Common myeloid progenitor, CD34-positive (primary cell): ENCODE data around the gene VAMP2.

Source experiments
- CTCF ChIA-PET: fragments of 350-600 bp; sonication (Branson Sonifier 250); formaldehyde crosslinking; loops from one replicate; lab custom pipeline; 2021; ENCODE audit warnings: antibody characterized with exemption; lab: Charles Lee
- POLR2A ChIA-PET: fragments of 350-600 bp; sonication (Branson Sonifier 250); formaldehyde crosslinking; loops from one replicate; lab custom pipeline; 2021; ENCODE audit warnings: antibody characterized with exemption; lab: Charles Lee
- DNase-seq, 3 donors: peaks; one replicate each; pipeline versions ENCODE4 v3.0.0 to v3.0.0-alpha.2; 2013
- H3K27ac ChIP-seq, 2 experiments: 1 replicate in 1 of 2; 2 replicates in 1 of 2; pipeline ENCODE4 v1.7.0; 2013; ENCODE audit warnings: inconsistent platforms in 2 of 2, low read length in 2 of 2, mild to moderate bottlenecking in 2 of 2, low read depth in 1 of 2, moderate library complexity in 1 of 2; ENCODE audit not compliant: severe bottlenecking in 2 of 2, insufficient read depth in 1 of 2, poor library complexity in 1 of 2
- H3K27me3 ChIP-seq, 5 experiments: replicated peaks in 2 of 5; 1 replicate in 3 of 5; 2 replicates in 2 of 5; pipeline versions ENCODE4 v1.6.1 to v1.7.0; 2013; ENCODE audit warnings: low read length in 4 of 5, mild to moderate bottlenecking in 2 of 5, moderate library complexity in 2 of 5, inconsistent platforms in 1 of 5; ENCODE audit not compliant: insufficient read depth in 5 of 5, control insufficient read depth in 4 of 5
- H3K36me3 ChIP-seq, 4 experiments: 1 replicate in 2 of 4; 2 replicates in 2 of 4; pipeline versions ENCODE4 v1.6.1 to v1.7.0; 2013; ENCODE audit warnings: low read length in 3 of 4, control low read depth in 1 of 4, mild to moderate bottlenecking in 1 of 4; ENCODE audit not compliant: control insufficient read depth in 4 of 4, insufficient read depth in 4 of 4
- H3K4me1 ChIP-seq, 4 experiments: 1 replicate in 3 of 4; 2 replicates in 1 of 4; pipeline versions ENCODE4 v1.6.1 to v1.7.1; 2013; ENCODE audit warnings: low read length in 3 of 4, mild to moderate bottlenecking in 3 of 4, control low read depth in 1 of 4, inconsistent platforms in 1 of 4, moderate library complexity in 1 of 4; ENCODE audit not compliant: control insufficient read depth in 4 of 4, insufficient read depth in 4 of 4; ENCODE audit errors: control extremely low read depth in 1 of 4
- H3K4me3 ChIP-seq, 7 experiments: 1 replicate in 4 of 7; 2 replicates in 3 of 7; pipeline versions ENCODE4 v1.5.1 to v1.7.0; 2013; ENCODE audit warnings: mild to moderate bottlenecking in 7 of 7, low read length in 6 of 7, moderate library complexity in 6 of 7, inconsistent platforms in 2 of 7, low read depth in 2 of 7, control low read depth in 1 of 7; ENCODE audit not compliant: insufficient read depth in 4 of 7, control insufficient read depth in 1 of 7; ENCODE audit errors: extremely low read depth in 1 of 7
- H3K9me3 ChIP-seq, 5 experiments: 1 replicate in 4 of 5; 2 replicates in 1 of 5; pipeline versions ENCODE4 v1.6.1 to v1.7.1; 2013; ENCODE audit warnings: low read length in 4 of 5, mild to moderate bottlenecking in 2 of 5, inconsistent platforms in 1 of 5, low read depth in 1 of 5, moderate library complexity in 1 of 5; ENCODE audit not compliant: control insufficient read depth in 4 of 5, insufficient read depth in 2 of 5; ENCODE audit errors: control extremely low read depth in 1 of 5
- WGBS: methylation state at CpG from one replicate; pipeline ENCODE4 v1.1.5; 2013; ENCODE audit not compliant: insufficient coverage; 5-methylcytosine and 5-hydroxymethylcytosine counted together

VAMP2 gene

DNA sequence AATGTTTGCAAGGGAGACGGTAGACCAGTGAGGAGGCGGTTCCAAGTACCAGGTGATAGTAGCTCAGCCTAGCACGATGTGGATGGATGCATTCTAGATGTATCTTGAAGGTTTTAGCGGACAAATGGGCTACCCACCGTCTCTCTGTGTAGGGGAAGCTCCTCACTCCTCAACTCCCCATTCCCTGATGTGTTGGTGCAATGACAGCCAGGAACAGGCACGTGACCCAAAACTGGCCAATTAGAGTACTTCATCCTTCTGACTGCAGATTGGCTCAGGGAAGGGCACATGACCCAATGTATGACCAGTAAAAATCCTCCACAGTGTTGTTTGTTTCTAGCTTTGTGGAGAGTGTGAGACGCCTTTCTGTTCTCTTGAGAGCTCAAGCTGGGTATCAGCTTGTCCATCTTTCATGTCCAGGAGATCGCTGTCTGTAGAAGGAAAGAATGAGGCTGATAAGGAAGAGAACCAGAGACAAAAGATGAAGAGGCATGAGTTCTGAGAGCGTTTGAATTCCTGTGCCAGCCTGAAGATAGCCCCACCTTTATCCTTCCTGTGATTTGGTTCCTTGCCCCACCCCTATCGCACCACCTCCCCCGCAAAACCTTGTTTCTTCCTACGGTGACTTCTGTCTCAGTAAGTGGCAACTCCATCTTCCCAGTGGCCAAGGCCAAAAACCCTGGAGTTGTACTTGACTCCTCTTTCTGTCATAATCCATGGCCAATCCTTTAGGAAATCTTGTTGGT is 29.5 kb upstream of the VAMP2 start:
- H3K4me1 ChIP-seq, result peaks cover 13 to 45% (median 43%) of the 10 kb centered on the region in 4 experiments

GRCh38 chr17:8190506-8190905 is 27.8 kb upstream of the VAMP2 start:
- Histone ChIP-seq H3K36me3 (no peaks in the 10 kb centered on the region), H3K4me1 (peaks cover 14 to 52% (median 46%) of the 10 kb centered on the region in 4 experiments), H3K27me3 (no peaks in the 10 kb centered on the region), H3K4me3 (peak overlapping the region in 5 of 7 experiments; percentile 75 to 92 (median 80)), H3K9me3 (no peaks in the 10 kb centered on the region), H3K27ac (peak overlapping the region in 1 of 2 experiments; percentile 19)
- ChIA-PET POLR2A (interaction anchor here (0.7 to 6.2 kb wide), 3 partner anchors 17 to 57 kb away, joined by 6 to 56 read pairs (median 47); partner anchors contain the start of gene CTC1), CTCF (interaction anchor here (0.6 to 1.9 kb wide), 6 partner anchors 16 to 111 kb away, joined by 3 to 5 read pairs (median 3); no protein-coding TSS in a partner anchor)
- peak in 1 of 3 donors; percentile 36 for DNase-seq
- WGBS, result 53% methylated on average over 6 of the region's 6 CpGs

More for the DNA sequence above, 29.5 kb upstream of the VAMP2 start:
- Histone ChIP-seq H3K9me3 (no peaks in the 10 kb centered on the region), H3K27ac (peak overlapping the region; percentile 59 to 77), H3K4me3 (peak overlapping the region in 6 of 7 experiments; percentile 10 to 75 (median 44)), H3K36me3 (no peaks in the 10 kb centered on the region), H3K27me3 (no peaks in the 10 kb centered on the region)
- POLR2A ChIA-PET, result interaction anchor here (0.5 to 1.6 kb wide), 3 partner anchors 103 to 274 kb away, joined by 3 to 4 read pairs (median 3); partner anchors contain the start of genes KRABD2 and SLC25A35
- peak; percentile 81 to 88 (median 87) for DNase-seq
- 24% methylated on average over 11 of the region's 12 CpGs for WGBS
- CTCF ChIA-PET, result interaction anchor here (0.8 to 1.5 kb wide), 3 partner anchors 14 to 190 kb away, joined by 3 to 5 read pairs (median 4); no protein-coding TSS in a partner anchor

DNA sequence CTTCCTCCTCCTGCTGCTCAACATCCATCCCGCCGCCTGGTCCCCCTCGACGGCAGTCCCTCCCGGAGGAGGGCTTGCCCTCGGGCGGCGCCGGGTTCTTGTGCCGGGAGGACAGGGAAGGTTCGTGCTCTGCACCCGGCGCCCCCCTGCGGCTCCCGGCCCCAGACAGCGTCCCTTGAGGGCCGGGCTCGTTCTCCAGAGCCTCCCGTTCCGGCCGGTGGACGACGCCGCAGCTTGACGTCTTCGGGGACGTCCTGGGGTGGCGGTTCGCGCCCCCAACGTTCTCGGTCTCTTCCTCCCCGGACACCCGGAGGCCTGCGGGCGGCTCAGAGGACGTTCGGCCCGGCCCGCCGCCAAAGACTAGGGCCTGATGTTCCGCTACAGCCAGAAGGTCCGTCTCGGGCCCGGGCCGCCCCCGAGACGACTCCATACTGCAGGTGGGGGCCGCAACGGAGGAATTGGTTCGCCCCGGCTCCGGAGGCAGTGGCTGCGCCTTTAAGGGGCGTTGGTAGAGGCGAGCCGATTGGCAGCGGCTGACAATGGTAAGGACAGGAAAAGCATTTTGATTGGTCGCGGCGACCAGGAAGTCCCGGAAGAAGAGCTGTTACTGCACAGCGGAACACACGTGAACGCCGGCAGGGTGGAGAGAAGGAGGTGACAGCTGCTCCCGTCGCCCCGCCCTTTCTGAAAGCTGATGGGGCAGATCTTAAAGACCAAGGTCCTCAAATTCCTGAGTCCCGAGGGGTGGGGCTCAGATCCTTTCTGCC is 27.1 kb upstream of the VAMP2 start, which contains the start of gene BORCS6:
Gene BORCS6, minus strand, starts transcription at position 470 of the 767 bp plus-strand sequence. Its CDS starts 40 bp downstream, at position 430.
- CTCF ChIA-PET, result interaction anchor here (0.9 to 2.9 kb wide), 6 partner anchors 17 to 110 kb away, joined by 3 to 17 read pairs (median 4); partner anchors contain the start of gene AURKB
- H3K27me3 ChIP-seq, result no peaks in the 10 kb centered on the region
- no peaks in the 10 kb centered on the region for H3K36me3 ChIP-seq

DNA sequence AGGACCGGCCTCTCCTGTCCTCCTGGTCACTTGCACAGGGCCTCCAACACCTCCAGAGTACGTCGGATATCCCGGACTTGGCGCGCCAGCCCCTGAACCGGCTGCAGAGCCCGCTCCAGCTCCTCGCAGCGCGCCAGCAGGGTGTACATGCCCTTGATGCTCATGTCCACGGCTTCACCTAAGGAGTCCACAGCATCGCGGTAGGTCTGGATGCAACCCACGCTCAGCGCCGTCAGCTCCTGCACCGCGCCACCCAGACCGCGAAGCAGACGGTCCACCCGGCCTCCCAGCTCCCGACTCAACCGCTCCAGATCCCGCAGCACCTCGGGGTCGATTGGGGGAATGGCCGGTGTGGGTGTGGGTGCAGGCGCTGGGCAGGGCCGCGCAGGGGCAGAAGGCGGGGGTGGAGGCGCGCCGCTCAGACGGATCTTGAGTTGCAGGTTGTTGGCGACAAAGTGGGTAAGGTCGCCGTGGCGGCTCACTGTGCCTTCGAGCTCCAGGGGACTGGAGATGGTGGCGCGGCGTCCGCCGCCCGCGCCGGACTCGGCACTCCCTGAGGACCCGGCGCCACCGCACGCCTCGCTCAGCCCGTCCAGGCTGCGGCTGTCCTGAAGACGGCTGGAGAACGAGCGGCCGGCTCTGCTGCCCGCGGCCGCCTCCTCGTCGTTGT is 26.4 kb upstream of the VAMP2 start:
- H3K4me3 ChIP-seq, result peak overlapping the region; percentile 75 to 92 (median 80)
- H3K4me1 ChIP-seq, result peaks cover 15 to 53% (median 46%) of the 10 kb centered on the region in 4 experiments
- no peaks in the 10 kb centered on the region for H3K9me3 ChIP-seq
- 8% methylated on average over 64 of the region's 67 CpGs for WGBS
- peak overlapping the region in 1 of 2 experiments; percentile 81 for H3K27ac ChIP-seq
- DNase-seq, result no peak
- POLR2A ChIA-PET, result interaction anchor here (0.6 to 6.2 kb wide), 5 partner anchors 14 to 58 kb away, joined by 3 to 56 read pairs (median 3); partner anchors contain the start of gene CTC1
- no peaks in the 10 kb centered on the region for H3K27me3 ChIP-seq
- no peaks in the 10 kb centered on the region for H3K36me3 ChIP-seq
- CTCF ChIA-PET, result interaction anchor here (0.6 to 2.9 kb wide), 8 partner anchors 10 to 34 kb away, joined by 3 to 17 read pairs (median 4); partner anchors contain the start of gene AURKB

More for the DNA sequence above, 27.1 kb upstream of the VAMP2 start, which contains the start of gene BORCS6:
- DNase-seq, result peak; percentile 97 to 99 (median 98)
- no peaks in the 10 kb centered on the region for H3K9me3 ChIP-seq
- POLR2A ChIA-PET, result interaction anchor here (0.6 to 6.2 kb wide), 4 partner anchors 13 to 58 kb away, joined by 3 to 56 read pairs (median 26); partner anchors contain the start of gene CTC1
- peak within 1 kb of the TSS in 1 of 2 experiments; percentile 81 for H3K27ac ChIP-seq
- peak within 1 kb of the TSS; percentile 75 to 92 (median 80) for H3K4me3 ChIP-seq
- 0% methylated on average over 65 of the region's 70 CpGs for WGBS
- H3K4me1 ChIP-seq, result peaks cover 15 to 53% (median 46%) of the 10 kb centered on the region in 4 experiments

DNA sequence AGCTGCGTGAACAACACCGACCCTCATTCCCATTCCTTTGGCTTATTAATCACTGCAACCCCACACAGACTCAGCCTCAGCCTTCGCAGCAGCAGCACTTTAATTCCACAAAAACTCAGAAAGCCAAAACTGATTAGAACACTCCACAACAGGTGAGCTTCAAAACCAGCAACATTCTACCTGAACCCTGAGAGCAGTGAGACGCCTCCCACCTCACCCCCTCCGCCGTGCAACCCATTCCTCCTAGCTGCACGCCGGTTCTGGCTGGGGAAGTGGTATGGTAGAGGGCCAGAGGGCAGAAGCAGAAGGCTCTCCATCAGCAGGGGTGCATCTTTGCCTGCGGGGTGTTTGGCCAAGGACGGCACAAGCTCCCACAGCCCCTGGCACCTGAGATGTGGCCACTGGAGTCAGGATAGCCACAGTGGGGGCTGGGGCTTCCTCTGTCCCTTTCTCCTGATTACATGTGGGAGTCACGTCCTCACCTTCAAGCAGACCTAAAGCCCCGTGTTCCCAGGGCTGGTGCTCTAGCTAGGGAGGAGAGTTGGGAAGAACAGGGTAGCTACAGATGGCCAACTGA is 25.6 kb upstream of the VAMP2 start:
- WGBS, result 50% methylated on average over 6 of the region's 12 CpGs
- POLR2A ChIA-PET, result interaction anchor here (0.7 to 6.2 kb wide), 7 partner anchors 15 to 59 kb away, joined by 3 to 56 read pairs (median 4); partner anchors contain the start of genes AURKB and CTC1
- peaks cover 15 to 53% (median 46%) of the 10 kb centered on the region in 4 experiments for H3K4me1 ChIP-seq

More for the DNA sequence above, 25.6 kb upstream of the VAMP2 start:
- Histone ChIP-seq H3K4me3 (peak overlapping the region in 6 of 7 experiments; percentile 75 to 92 (median 80)), H3K9me3 (no peaks in the 10 kb centered on the region), H3K27ac (peak overlapping the region in 1 of 2 experiments; percentile 77), H3K36me3 (no peaks in the 10 kb centered on the region), H3K27me3 (no peaks in the 10 kb centered on the region)
- CTCF ChIA-PET, result interaction anchor here (0.6 to 2.9 kb wide), 11 partner anchors 9 to 110 kb away, joined by 3 to 17 read pairs (median 4); partner anchors contain the start of gene AURKB
- DNase-seq, result no peak
